Urinary bladder (tissue), 4 donors: ENCODE data around the gene CARD11. TPM values are rescaled to one million over a fixed set of nuclear protein-coding genes. Genes with fewer than 3 reads are reported as not detected.
A peak's percentile ranks its signal among the peaks of the same experiment; 100 is the strongest.

Source experiments
- DNase-seq: peaks from one replicate; pipeline ENCODE4 v3.0.0-alpha.2; 2015; ENCODE audit errors: extremely low spot score
- H3K27ac ChIP-seq: one replicate; pipeline ENCODE4 v1.5.1; 2013; ENCODE audit warnings: low read depth, mild to moderate bottlenecking, moderate library complexity
- H3K36me3 ChIP-seq: one replicate; pipeline ENCODE4 v1.6.1; 2013; ENCODE audit warnings: mild to moderate bottlenecking, moderate library complexity; ENCODE audit not compliant: insufficient read depth
- H3K4me1 ChIP-seq: one replicate; pipeline ENCODE4 v1.6.1; 2013; ENCODE audit warnings: mild to moderate bottlenecking, moderate library complexity; ENCODE audit not compliant: insufficient read depth
- H3K4me3 ChIP-seq: one replicate; pipeline ENCODE4 v1.5.1; 2013; ENCODE audit warnings: low read depth, low read length
- WGBS: extraction: QIAGEN DNeasy Blood & Tissue Kit; methylation state at CpG from one replicate; pipeline ENCODE4 v1.1.7; 2013; 5-methylcytosine and 5-hydroxymethylcytosine counted together
- polyA plus RNA-seq: library from polyadenylated mRNA; stranded (reverse); fragments of 200-250 nt; gene quantifications from one replicate; pipeline ENCODE4 v1.2.3, GENCODE V29; 2013
- total RNA-seq: library from RNA; depleted of rRNA; stranded (reverse); fragments of >200 nt; gene quantifications from one replicate; pipeline ENCODE4 v1.2.3, GENCODE V29; 2014
- donor health status: healthy with polysubstance abuse.
- donor health status: healthy.

Gene CARD11
- total and polyA plus RNA-seq, 2 donors, result 5.0 to 5.4 TPM

DNA sequence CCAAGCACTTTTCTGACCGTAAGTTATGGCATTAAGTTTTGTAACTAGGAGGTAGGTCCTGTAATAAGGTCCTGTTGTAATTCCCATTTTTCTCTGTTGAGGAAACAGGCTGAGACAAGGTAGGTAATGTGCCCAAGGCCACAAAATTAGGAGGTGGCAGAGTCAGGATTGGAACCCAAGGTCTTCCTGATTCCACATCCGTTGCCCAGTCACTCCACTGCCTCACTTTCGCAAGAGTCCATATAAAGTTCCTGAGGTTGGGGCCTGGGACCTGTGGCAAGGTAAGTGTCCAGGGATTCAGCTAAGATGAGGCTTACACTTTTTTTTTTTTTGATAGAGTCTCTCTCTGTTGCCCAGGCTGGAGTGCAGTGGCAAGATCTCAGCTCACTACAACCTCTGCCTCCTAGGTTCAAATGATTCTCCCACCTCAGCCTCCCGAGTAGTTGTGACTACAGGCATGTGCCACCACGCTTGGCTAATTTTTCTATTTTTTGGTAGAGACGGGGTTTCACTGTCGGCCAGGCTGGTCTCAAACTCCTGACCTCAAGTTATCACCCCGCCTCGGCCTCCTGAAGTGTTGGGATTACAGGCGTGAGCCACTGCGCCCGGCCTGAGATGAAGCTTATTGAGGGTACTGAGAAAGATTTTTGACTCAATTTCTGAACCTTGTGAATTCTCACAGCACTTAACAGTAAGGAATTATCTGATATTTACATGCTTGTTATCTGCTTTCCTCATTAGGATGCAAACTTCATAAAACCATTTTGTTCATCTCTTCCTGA is 179.3 kb downstream of the CARD11 start:
- H3K27ac ChIP-seq, result peak overlapping the region; percentile 88
- H3K36me3 ChIP-seq, result no peaks in the 10 kb centered on the region
- H3K4me3 ChIP-seq, result no peak overlapping the region
- WGBS, result 90% methylated on average over 12 of the region's 12 CpGs
- no peaks in the 10 kb centered on the region for H3K4me1 ChIP-seq
- DNase-seq, result no peak

- Histone ChIP-seq H3K4me3 (no peak overlapping the region), H3K4me1 (no peaks in the 10 kb centered on the region), H3K36me3 (no peaks in the 10 kb centered on the region), H3K27ac (peak overlapping the region; percentile 88)
- 9% methylated on average over 18 of the region's 18 CpGs for WGBS
- peak; percentile 67 for DNase-seq
These were observed 180.1 kb downstream of the CARD11 start for GRCh38 chr7:2863461-2864066.

- Histone ChIP-seq H3K4me1 (no peaks in the 10 kb centered on the region), H3K27ac (peak overlapping the region; percentile 88), H3K36me3 (no peaks in the 10 kb centered on the region), H3K4me3 (no peak overlapping the region)
- 83% methylated on average over 22 of the region's 22 CpGs for WGBS
- no peak for DNase-seq
These were observed 180.8 kb downstream of the CARD11 start for GRCh38 chr7:2862831-2863361.

DNA sequence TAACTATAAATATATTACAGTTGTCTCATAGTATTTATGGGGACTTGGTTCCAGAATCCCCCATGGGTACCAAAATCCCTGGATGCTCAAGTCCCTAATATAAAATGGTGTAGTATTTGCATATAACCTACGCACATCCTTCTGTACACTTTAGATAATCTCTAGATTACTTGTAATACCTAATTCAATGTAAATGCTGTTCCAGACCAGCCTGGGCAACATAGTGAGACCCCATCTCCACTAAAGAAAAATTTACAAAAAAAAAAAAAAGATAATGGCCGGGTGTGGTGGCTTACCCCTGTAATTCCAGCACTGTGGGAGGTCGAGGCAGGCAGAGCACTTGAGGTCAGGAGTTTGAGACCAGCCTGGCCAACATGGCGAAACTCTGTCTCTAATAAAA is 182.2 kb downstream of the CARD11 start:
- Histone ChIP-seq H3K4me3 (no peak overlapping the region), H3K4me1 (no peaks in the 10 kb centered on the region), H3K36me3 (no peaks in the 10 kb centered on the region), H3K27ac (no peak overlapping the region)
- no peak for DNase-seq
- 97% methylated on average over 4 of the region's 4 CpGs for WGBS

DNA sequence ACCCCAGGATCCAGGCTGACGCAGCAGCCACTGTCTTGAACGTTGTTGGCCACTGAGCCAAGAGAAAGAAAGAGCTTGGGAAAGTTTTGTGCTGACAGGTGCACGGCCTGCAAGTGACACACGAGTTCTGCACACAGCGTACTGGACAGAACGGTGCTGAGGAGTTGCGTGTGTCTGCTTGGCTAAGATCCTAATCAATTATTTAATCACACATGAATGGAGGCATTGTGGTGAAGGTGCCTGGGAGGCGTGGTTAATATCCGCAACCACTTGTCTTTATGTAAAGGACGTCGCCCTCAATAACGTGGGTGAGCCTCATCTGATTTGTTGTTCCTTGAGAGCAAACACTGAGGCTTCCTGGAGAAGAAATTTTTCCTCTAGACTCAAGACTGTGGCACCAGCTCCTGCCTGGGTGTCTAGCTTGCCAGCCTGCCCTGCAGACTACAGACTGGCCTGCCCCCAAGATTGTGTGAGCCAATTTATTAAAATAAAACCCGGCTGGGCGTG is 183.0 kb downstream of the CARD11 start:
- 84% methylated on average over 14 of the region's 14 CpGs for WGBS
- Histone ChIP-seq H3K4me3 (no peak overlapping the region), H3K4me1 (no peaks in the 10 kb centered on the region), H3K27ac (no peak overlapping the region), H3K36me3 (no peaks in the 10 kb centered on the region)
- DNase-seq, result no peak

DNA sequence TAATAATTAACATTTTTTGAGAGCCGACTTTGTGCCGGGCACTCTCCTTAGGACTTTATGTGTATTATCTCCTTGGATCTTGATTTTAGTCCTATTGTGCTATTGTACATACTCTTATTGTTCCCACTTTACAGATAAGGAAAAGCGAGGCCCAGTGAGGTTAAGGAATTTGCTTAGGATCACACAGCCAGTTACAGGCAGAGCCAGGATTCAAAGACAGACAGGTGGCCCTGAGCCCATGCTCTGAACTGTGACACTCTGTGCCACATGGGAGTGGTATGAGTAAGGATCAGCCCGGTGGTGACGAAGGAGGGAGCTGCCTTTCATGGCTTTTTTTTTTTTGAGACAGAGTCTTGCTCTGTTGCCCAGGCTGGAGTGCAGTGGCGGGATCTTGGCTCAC is 183.7 kb downstream of the CARD11 start:
- no peak for DNase-seq
- Histone ChIP-seq H3K4me3 (no peak overlapping the region), H3K36me3 (no peaks in the 10 kb centered on the region), H3K4me1 (no peaks in the 10 kb centered on the region), H3K27ac (no peak overlapping the region)
- 94% methylated on average over 6 of the region's 6 CpGs for WGBS

DNA sequence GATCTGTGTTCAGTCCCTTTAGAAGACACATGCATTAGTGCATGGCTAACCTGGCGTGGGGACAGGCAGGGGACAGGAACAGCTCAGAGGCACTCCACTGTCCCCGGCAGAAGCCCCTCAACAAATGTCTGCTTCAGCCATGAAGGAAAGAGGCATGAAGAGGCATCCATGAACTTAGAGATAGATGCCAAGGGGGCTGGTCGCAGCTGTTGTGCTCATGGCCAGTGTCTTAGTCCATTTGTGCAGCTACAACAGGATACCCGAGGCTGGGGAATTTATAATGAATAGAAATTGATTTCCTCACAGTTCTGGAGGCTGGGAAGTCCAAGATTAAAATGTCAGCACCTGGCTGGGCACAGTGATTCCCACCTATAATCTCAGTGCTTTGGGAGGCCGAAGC is 185.0 kb downstream of the CARD11 start:
- H3K36me3 ChIP-seq, result no peaks in the 10 kb centered on the region
- H3K4me3 ChIP-seq, result no peak overlapping the region
- 89% methylated on average over 5 of the region's 5 CpGs for WGBS
- no peaks in the 10 kb centered on the region for H3K4me1 ChIP-seq
- no peak for DNase-seq
- no peak overlapping the region for H3K27ac ChIP-seq

DNA sequence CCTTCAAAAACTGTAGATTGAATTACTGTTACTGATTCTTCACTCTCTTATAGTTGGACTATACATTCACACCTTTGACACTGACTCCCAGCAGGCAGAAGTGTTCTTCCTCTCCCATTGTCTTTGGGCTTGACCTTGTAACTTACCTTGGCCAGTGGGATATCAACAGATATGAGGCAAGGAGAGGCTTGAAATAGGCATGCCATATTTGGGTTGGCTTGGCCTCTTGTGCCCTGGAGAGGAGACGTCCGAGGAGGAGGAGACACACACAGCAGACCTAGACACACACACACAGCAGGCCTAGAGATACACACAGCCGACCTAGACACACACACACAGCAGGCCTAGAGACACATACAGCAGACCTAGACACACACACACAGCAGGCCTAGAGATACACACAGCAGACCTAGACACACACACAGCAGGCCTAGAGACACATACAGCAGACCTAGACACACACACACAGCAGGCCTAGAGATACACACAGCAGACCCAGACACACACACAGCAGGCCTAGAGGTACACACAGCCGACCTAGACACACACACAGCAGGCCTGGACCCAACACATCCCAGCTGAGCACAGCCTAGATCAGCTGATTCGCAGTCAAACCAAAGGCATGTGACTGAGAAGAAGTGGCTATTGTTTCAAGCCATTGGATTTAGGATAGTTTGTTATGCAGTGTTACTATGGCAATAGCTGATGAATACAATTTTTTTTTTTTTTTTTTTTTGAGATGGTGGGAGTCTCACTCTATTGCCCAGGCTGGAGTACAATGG is 187.1 kb downstream of the CARD11 start:
- DNase-seq, result no peak

More for the DNA sequence above, 187.1 kb downstream of the CARD11 start:
- no peak overlapping the region for H3K4me3 ChIP-seq
- H3K4me1 ChIP-seq, result no peaks in the 10 kb centered on the region
- 70% methylated on average over 5 of the region's 5 CpGs for WGBS
- no peak overlapping the region for H3K27ac ChIP-seq
- H3K36me3 ChIP-seq, result no peaks in the 10 kb centered on the region

Other genes starting within 250 kb of the CARD11 start
- gene GNA12, start 199.6 kb downstream of the CARD11 start, total RNA-seq, result 22.1 TPM
- 62.6 TPM for gene GNA12, start 199.6 kb downstream of the CARD11 start, polyA plus RNA-seq